WTC11 (cell line): Measurements from ENCODE around the gene ELMO1.

Experiments used
- CBFB ChIP-seq: sonication (generic); formaldehyde crosslinking; IDR thresholded peaks from 2 replicates; pipeline ENCODE4 v1.8.1; 2022; ENCODE audit warnings: mild to moderate bottlenecking, low read depth, missing genetic modification reagents
- ZNF121 ChIP-seq: sonication (generic); formaldehyde crosslinking; IDR thresholded peaks from 2 replicates; pipeline ENCODE4 v1.8.0; 2023; ENCODE audit warnings: missing genetic modification reagents
- TF ChIP-seq, protein P1 (sequence below): sonication (generic); formaldehyde crosslinking; IDR thresholded peaks from 2 replicates; pipeline ENCODE4 v1.8.1; 2022; ENCODE audit warnings: low read depth, missing genetic modification reagents, borderline replicate concordance

GRCh38 chr7:37212051-37212450, 236.6 kb downstream of the ELMO1 start:
- TF ChIP-seq ZNF121 (no peak), CBFB (CRISPR knock-in tag) (no peak)
- TF ChIP-seq, protein P1, sequence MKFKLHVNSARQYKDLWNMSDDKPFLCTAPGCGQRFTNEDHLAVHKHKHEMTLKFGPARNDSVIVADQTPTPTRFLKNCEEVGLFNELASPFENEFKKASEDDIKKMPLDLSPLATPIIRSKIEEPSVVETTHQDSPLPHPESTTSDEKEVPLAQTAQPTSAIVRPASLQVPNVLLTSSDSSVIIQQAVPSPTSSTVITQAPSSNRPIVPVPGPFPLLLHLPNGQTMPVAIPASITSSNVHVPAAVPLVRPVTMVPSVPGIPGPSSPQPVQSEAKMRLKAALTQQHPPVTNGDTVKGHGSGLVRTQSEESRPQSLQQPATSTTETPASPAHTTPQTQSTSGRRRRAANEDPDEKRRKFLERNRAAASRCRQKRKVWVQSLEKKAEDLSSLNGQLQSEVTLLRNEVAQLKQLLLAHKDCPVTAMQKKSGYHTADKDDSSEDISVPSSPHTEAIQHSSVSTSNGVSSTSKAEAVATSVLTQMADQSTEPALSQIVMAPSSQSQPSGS (CRISPR knock-in tag) = no peak
